Gastroesophageal sphincter (tissue), 4 donors: ENCODE data around the gene EHBP1L1. TPM values are rescaled to one million over a fixed set of nuclear protein-coding genes. Genes with fewer than 3 reads are reported as not detected.

Experiments used
- ATAC-seq: fragments of 150-250 bp; one replicate; pipeline ENCODE4 v1.9.1; 2016; ENCODE audit warnings: mild to moderate bottlenecking, moderate library complexity
- H3K27ac ChIP-seq, 4 donors: fragments of 200-600 bp; sonication (generic) in 3 of 4; 1 replicate in 3 of 4; 2 replicates in 1 of 4; pipeline ENCODE4 v1.5.1; 2016 to 2019
- H3K27me3 ChIP-seq: fragments of 200-600 bp; sonication (generic); one replicate; pipeline ENCODE4 v1.5.1; 2019
- H3K36me3 ChIP-seq, 2 donors: fragments of 200-600 bp; sonication (generic); one replicate each; pipeline ENCODE4 v1.5.1; 2019; ENCODE audit warnings: control low read depth in 1 of 2
- H3K4me1 ChIP-seq, 3 donors: fragments of 200-600 bp; sonication (generic); 1 replicate in 2 of 3; 2 replicates in 1 of 3; pipeline ENCODE4 v1.5.1; 2016 to 2019; ENCODE audit warnings: control low read depth in 2 of 3
- H3K4me3 ChIP-seq, 2 donors: fragments of 200-600 bp; sonication (generic); one replicate each; pipeline ENCODE4 v1.5.1; 2019; ENCODE audit warnings: mild to moderate bottlenecking in 1 of 2, moderate library complexity in 1 of 2
- H3K9me3 ChIP-seq, 3 donors: fragments of 200-600 bp; sonication (generic); one replicate each; pipeline ENCODE4 v1.5.1; 2017 to 2019; ENCODE audit warnings: control low read depth in 2 of 3
- CTCF ChIP-seq, 4 experiments: fragments of 200-600 bp in 2 of 4; fragments of 450-650 bp in 2 of 4; sonication (generic) in 1 of 4; IDR thresholded peaks; one replicate each; pipeline ENCODE4 v1.5.1; 2017 to 2019; ENCODE audit warnings: antibody characterized with exemption in 4 of 4, mild to moderate bottlenecking in 2 of 4, moderate library complexity in 2 of 4
- EP300 ChIP-seq: sonication (generic); formaldehyde crosslinking; IDR thresholded peaks from one replicate; pipeline ENCODE4 v1.6.1; 2017; ENCODE audit warnings: antibody characterized with exemption, mild to moderate bottlenecking
- POLR2A ChIP-seq, 2 donors: fragments of 450-650 bp; IDR thresholded peaks; one replicate each; pipeline ENCODE4 v1.6.1; 2017; ENCODE audit warnings: antibody characterized with exemption in 2 of 2, mild to moderate bottlenecking in 2 of 2, moderate library complexity in 1 of 2
- POLR2AphosphoS5 ChIP-seq: sonication (generic); formaldehyde crosslinking; IDR thresholded peaks from one replicate; pipeline ENCODE4 v1.6.1; 2017; ENCODE audit warnings: antibody characterized with exemption
- WGBS, 2 donors: methylation state at CpG; one replicate each; pipeline ENCODE4 v1.1.5; 2018; ENCODE audit warnings: low coverage in 1 of 2; 5-methylcytosine and 5-hydroxymethylcytosine counted together
- total RNA-seq, 4 donors: library from RNA; depleted of rRNA; stranded (reverse); fragments of >200 nt; gene quantifications; one replicate each; pipeline ENCODE4 v1.1.0, GENCODE V29; 2016

Gene EHBP1L1
- total RNA-seq, 4 donors from 2014 or later: 172 to 329 (median 202) TPM

- Histone ChIP-seq H3K27me3 (no peaks in the 10 kb centered on the region), H3K4me1 (peaks cover 0 to 30% (median 0%) of the 10 kb centered on the region in 3 donors), H3K27ac (peak overlapping the region in 2 of 4 donors; percentile 9 to 12), H3K4me3 (no peak overlapping the region), H3K9me3 (no peaks in the 10 kb centered on the region), H3K36me3 (peaks cover 0 to 100% of the 10 kb centered on the region in 2 donors)
- TF ChIP-seq POLR2AphosphoS5 (no peak), POLR2A (IDR thresholded peaks at IDR 0.05) (no peak), CTCF (IDR thresholded peaks at IDR 0.05) (no peak), EP300 (no peak)
- WGBS, 2 donors: 48 to 84% methylated on average over 3 to 4 of the region's 15 CpGs
- ATAC-seq: peak; percentile 60
Measured at GRCh38 chr11:65532388-65533064, 43.3 kb upstream of the EHBP1L1 start.

DNA sequence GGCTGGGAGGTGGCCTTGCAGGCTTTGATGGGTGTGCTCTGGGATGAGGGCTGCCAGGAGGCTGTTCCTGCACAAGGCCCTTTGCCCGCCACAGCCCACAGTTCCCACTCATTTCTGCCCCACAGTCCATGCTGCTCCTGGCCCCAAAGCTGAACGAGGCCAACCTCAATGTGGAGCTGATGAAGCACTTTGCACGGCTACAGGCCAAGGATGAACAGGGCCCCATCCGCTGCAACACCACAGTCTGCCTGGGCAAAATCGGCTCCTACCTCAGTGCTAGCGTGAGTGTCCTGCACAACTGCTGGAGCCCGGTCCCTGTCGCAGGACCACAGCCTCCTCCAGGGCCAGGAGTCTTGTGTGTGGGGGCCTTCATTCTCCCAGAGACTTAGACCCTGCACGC lies 40.8 kb upstream of the EHBP1L1 start:
- no peak for TF ChIP-seq POLR2AphosphoS5
- no peak for TF ChIP-seq CTCF (IDR thresholded peaks at IDR 0.05)
- no peak for TF ChIP-seq EP300
- no peak for TF ChIP-seq POLR2A (IDR thresholded peaks at IDR 0.05)
- Histone ChIP-seq H3K27me3 (no peaks in the 10 kb centered on the region), H3K4me3 (no peak overlapping the region), H3K36me3 (peaks cover 0 to 94% of the 10 kb centered on the region in 2 donors), H3K4me1 (peaks cover 0 to 36% (median 10%) of the 10 kb centered on the region in 3 donors), H3K27ac (no peak overlapping the region), H3K9me3 (no peaks in the 10 kb centered on the region)
- no peak for ATAC-seq
- WGBS, 2 donors: 0% methylated on average over 1 of the region's 9 CpGs; no CpG with 5 or more reads in 1 of the 2 donors

GRCh38 chr11:65536412-65537295 lies 39.2 kb upstream of the EHBP1L1 start:
- no peak for TF ChIP-seq POLR2AphosphoS5
- TF ChIP-seq EP300: no peak
- no peak for TF ChIP-seq POLR2A (IDR thresholded peaks at IDR 0.05)
- no peak for TF ChIP-seq CTCF (IDR thresholded peaks at IDR 0.05)

DNA sequence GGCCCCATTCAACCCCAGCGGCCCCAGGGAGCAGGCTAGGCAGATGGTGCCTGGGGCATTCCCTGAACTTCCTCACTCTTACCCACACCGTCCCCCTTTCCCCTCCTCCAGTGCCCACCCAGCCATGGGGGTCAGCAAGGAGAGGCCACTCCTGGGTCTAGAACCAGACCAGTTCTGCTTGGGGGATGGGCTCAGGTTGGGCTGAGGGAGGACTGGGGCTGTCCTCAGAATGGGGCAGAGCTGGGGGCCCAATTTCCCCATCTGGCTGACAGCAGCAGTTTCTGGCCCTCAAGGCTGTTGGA lies 38.6 kb upstream of the EHBP1L1 start:
- H3K36me3 ChIP-seq: peaks cover 0 to 73% of the 10 kb centered on the region in 2 donors
- H3K9me3 ChIP-seq: no peaks in the 10 kb centered on the region
- WGBS, 2 donors: no CpG with 5 or more reads among the region's 2 CpGs
- peak overlapping the region in 2 of 4 donors; percentile 2 to 34 for H3K27ac ChIP-seq
- H3K27me3 ChIP-seq: no peaks in the 10 kb centered on the region
- no peak overlapping the region for H3K4me3 ChIP-seq
- ATAC-seq: no peak
- H3K4me1 ChIP-seq: peaks cover 0 to 45% (median 25%) of the 10 kb centered on the region in 3 donors
- no peak for TF ChIP-seq POLR2AphosphoS5
- no peak for TF ChIP-seq POLR2A (IDR thresholded peaks at IDR 0.05)
- TF ChIP-seq EP300: no peak
- no peak for TF ChIP-seq CTCF (IDR thresholded peaks at IDR 0.05)

More at GRCh38 chr11:65536412-65537295, 39.2 kb upstream of the EHBP1L1 start:
- peaks cover 0 to 45% (median 21%) of the 10 kb centered on the region in 3 donors for H3K4me1 ChIP-seq
- H3K27me3 ChIP-seq: no peaks in the 10 kb centered on the region
- H3K9me3 ChIP-seq: no peaks in the 10 kb centered on the region
- ATAC-seq: no peak
- no peak overlapping the region for H3K4me3 ChIP-seq
- H3K27ac ChIP-seq: peak overlapping the region in 2 of 4 donors; percentile 2 to 34
- WGBS, 2 donors: no CpG with 5 or more reads among the region's 12 CpGs
- H3K36me3 ChIP-seq: peaks cover 0 to 79% of the 10 kb centered on the region in 2 donors
